NK-92 treated with Interleukin-12 subunit alpha and Interleukin-12 subunit beta, amount 100 ng/mL, for 24 hours (cell line): ENCODE results near the gene NUP54.

ENCODE experiments used
- DNase-seq: peaks from one replicate; lab custom pipeline; 2025; lab: John Stamatoyannopoulos, UW

NUP54 gene

DNA sequence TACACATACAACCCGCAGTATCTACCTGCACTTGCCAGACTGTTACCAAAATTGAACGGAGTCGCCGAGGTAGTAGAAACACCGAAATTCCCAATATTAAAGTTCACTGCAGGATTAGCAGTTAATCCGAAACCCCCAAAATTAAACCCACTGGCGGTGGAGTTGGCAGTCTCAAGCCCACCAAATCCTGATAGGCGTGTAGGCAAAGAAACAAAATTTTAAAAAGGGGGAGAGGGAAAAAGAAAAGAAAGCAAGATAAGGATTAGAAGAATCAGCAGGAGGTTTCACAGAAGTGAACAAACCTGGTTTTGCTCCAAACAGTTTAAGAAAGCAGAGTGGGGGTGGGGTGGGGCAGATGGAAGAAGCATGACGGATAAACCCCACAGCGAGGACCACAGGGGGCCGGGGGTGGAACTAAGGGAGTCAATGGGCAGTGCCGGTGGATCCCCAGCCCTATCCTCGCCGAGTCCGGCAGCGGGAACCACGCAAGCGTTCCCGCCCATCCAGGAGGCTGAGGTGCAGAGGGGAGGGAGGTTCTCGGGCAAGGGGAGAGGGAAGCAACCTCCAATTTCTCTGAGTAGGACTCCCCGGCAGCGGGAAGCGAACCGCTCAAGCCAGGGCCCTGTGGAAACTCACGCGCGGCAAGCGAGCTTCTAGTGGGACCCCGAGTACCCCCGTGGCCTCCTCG is 599 bp downstream of the NUP54 start:
- DNase-seq = peak; percentile 37

DNA sequence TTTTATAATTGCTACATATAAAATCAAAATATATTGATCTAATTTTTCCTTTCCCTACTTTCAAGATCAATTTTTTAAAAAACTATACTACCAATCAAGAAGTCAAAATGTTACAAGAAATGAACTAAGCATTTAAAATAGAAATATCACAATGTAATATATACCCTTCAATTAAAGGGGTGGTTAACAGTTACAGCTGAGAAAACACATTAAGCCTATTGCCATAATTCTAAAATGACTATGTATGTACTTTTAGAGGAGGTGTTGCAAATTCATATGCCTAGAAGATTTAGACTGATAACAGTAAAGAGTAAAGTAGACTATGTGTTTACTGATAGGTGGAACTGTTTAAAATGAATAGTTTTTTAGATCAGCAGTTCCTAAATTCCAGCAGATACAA is 3.7 kb downstream of the NUP54 start:
- no peak for DNase-seq

DNA sequence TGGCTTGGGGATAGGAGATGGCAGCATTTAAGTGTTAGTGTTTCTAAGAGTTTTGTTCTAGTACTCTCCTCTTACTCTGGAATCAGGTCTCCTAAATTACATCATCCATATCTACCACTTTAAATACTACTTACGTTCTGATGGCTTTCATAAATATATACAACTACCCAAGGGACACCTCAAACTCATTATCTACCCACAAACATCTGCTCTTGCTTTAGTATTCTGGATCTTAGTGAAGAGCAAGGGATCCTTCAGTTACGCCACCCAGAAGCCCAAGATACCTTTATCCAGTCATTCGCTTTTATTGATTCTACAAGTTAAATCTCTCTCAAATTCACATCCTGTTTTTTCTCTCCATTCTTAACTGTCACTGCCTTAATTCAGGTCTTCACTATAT is 7.0 kb downstream of the NUP54 start:
- no peak for DNase-seq

DNA sequence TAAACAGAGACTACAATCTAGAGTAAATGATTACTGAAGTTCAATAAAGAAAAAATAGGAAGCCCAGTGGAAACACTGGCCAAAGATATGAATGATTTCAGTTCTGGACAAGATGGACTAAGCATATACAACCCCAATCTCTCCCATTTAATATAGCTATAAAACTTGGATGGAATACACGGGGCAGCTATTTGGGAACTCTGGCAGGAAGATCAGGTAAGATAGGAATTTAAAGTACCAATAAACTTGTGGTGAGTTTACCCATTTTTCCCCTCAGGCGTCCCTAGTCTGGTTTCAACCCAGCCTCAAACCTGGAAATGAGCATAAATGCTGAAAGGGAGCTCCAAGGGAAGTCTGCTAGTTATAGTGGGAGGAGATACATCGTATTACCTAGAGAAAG is 20.4 kb downstream of the NUP54 start:
- DNase-seq = no peak

DNA sequence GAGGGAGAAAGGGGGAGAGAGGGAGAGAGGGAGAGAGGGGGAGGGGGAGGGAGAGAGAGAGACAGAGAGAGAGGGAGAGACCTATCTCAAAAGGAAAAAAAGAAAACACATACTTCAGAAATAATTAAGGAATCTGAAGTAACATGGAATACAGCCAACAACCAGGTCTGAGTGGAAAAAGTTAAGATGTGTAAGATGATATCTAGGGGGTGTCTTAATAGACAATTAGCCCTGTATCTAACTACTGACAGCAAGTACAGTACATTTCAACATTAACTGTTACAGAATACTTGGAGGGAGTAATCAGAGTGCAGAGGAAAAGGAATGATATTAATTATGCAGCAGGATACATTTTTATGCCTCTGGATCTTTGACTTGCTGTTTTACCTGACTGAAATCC is 22.4 kb downstream of the NUP54 start:
- no peak for DNase-seq

DNA sequence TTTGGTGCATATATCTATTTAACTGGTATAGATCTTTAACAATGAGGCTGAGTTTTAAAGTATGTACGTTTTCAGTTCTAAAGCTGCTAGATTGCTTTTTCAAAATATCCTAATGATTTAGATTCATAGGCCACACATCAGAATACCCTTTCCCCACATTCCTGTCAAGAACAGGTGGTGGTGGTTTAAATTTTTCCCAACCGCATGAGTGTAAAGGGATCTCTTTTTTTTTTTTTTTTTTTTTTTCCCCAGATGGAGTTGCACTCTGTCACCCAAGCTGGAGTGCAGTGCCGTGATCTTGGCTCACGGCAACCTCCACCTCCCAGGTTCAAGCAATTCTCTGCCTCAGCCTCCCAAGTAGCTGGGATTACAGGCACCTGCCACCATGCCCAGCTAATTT is 28.0 kb downstream of the NUP54 start:
- DNase-seq = no peak

DNA sequence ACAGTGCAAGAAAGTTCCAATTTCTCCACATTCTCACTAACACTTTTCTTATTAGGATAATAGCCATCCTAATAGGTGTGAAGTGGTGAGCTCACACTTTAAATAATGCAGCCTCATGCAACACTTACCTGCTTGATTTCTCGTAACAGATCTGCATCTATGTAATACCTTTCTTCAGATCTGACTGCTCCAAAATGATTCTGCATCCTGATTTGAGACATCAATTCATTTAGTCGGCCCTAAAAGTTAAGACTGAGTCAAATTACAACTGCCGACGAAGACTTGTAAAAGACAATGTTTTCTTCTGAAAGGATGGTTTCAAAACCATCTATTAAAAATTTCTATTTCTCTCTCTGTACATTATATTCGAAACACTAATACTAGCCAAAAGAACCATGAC is 30.7 kb downstream of the NUP54 start:
- DNase-seq = no peak

DNA sequence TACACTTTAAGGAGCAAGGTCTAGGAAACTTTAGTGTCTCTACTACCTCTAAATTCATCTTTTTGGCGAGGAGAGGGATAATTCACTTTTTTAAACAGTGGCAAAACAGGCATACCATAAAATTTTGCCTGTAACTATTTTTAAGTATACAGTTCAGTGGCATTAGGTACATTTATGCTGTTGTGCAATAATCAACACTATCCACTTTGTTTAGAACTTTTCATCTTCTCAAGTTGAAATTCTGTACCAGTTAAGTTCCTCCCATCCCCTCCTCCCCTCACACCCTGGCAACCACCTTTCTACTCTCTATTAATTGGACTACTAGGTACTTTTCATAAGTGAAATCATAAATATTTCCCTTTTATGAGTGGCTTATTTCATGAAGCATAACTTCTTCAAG is 31.4 kb downstream of the NUP54 start:
- no peak for DNase-seq

DNA sequence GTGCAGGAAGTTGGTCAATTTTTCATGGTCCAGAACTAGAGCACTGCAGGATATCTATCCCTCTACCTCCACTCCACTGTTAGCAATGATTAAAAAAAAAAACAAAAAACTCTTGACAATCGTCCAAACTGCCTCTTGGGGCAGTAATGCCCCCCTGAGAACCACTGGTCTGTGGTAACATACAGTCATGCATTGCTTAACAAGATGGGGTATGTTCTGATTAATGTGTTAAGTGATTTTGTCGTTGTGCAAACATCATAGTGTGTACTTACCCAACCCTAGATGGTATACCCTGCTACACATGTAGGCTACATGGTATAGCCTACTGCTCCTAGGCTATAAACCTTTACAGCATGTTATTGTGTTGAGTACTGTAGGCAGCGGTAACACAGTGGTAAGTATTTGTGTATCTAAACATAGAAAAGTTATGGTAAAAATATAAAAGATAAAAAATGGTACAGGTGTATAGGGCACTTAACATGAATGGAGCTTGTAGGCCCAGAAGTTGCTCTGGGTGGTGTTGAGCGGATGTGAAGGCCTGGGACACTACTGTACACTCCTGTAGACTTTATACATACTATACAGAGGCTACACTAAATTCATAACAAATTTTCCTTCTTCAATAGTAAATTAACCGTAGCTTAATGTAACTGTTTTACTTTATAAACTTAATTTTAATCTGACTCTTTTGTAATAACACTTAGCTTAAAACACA is 39.6 kb downstream of the NUP54 start:
- no peak for DNase-seq

DNA sequence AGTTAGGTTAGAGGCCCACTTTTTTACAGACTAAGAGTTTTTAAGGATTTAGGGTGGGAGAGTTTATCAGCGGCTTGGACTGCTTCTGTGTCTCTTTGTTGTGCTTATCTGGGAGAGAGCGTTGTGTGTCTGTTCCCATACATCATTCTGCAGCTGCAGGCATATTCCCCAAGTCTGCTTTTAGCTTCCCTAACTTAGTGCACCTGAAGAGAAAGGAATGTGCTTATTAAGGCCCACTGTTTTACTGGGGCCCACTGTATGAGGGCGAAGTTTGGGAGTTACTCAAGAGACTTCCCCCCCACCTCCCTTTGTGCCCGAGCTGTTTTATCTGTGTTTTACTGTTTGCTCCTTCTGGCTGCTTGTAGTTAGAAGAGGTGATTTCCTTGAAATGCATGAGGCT is 41.8 kb downstream of the NUP54 start:
- no peak for DNase-seq

DNA sequence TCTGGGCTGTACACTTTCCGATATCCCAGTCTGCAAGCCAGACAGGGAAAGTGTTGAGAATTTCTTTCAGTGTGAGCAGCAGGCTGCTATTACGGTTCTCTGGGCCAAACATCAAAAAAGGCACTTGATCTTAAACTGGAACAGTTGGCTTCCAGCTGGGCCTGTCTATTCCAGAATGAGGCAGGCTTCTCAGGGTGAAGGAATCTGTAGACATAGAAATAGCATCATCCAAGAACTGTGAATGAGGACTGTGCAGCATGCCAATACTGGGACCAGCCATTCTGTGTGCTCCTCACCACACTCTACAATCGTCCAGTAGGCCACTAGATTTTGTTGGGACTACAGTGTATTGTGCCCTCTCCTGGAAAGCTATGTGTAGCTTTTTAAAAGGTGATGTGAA is 42.5 kb downstream of the NUP54 start:
- DNase-seq = no peak

DNA sequence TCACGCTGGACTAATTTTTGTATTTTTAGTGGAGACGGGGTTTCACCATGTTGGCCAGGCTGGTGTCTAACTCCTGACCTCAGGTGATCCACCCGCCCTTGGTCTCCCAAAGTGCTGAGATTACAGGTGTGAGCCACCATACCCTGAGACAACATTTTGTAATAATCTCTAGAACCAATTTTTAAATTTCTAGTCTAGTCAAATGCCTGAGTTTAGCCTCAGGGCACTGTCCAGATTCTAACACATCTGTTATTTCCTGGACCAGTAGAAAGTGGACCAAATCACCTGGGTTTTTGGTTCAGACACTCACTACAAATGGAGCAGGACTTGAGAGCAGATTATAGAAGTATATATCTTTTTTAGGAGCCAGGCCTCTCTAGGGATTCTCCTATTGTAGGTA is 52.1 kb downstream of the NUP54 start:
- DNase-seq = no peak

DNA sequence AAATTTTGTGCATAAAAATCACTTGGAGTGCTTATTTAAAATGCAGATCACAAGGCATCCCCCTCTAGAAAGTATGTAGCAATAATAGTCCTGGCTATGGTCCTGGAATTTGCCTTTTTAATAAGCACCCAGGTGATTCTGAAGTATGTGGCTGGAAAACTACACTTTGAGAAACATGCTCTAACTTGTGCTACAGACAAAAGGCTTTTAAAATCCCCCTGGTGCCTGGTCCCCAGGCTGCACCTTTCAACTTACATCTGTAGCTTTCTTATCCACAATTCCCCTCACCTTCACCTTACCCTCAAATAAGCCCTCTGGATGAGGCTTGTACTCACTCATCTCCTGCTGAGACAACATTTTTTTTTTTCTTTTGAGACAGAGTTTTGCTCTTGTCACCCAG is 52.6 kb downstream of the NUP54 start:
- no peak for DNase-seq

DNA sequence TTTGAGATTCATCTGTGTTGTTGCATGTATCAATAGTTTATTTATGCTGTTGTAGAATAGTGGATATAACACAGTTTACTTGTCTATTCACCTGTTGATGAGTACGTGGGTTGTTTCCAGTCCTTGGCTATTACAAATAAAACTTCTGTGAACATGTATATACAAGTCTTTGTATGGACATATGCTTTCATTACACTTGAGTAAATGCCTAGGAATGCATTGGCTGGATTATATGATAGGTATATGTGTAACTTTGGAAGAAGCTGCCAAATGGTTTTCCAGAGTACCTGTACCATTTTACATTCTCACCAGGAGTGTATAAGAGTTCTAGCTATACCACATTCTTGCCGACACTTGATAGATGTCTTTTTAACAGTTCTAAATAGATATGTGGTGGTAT is 57.1 kb downstream of the NUP54 start:
- no peak for DNase-seq

DNA sequence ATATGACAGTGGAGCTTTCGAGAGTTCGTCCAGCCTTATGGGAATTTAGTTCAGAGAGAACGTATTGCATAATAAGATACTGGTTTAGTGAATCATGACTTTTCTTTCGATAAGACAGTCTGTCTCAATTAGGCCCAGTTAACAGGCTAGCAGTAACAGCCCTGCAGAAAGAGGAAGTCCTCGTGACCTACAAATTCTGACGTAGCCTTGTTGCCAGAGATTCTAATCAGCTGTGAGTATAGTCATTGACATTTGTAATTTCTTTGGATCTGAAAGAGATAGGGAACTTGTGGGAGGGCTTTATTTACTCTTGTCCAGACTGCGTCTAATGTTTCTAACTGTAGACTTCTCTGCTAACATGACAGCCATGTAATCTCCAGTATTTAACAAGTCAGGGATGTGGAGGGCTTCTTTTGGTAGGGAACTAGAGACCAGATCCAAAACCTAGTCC is 57.9 kb downstream of the NUP54 start:
- DNase-seq = no peak

DNA sequence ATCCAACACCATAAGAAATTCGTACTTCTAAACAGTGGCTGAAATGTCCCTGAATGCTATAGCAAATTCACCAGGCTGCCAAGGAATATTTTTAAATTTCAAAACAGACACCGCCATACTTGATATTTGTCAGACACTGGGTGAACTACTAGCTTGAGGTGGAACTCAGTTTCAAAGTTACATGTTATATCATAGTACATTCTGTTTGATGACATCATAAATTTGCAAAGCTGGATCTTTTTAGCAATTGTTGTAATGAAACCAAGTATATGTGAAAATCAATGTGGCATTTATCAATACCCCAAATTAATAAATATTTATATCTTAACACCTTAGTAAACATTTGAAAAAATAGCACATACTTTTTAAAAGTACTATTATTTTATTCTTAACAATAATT is 59.5 kb downstream of the NUP54 start:
- no peak for DNase-seq

DNA sequence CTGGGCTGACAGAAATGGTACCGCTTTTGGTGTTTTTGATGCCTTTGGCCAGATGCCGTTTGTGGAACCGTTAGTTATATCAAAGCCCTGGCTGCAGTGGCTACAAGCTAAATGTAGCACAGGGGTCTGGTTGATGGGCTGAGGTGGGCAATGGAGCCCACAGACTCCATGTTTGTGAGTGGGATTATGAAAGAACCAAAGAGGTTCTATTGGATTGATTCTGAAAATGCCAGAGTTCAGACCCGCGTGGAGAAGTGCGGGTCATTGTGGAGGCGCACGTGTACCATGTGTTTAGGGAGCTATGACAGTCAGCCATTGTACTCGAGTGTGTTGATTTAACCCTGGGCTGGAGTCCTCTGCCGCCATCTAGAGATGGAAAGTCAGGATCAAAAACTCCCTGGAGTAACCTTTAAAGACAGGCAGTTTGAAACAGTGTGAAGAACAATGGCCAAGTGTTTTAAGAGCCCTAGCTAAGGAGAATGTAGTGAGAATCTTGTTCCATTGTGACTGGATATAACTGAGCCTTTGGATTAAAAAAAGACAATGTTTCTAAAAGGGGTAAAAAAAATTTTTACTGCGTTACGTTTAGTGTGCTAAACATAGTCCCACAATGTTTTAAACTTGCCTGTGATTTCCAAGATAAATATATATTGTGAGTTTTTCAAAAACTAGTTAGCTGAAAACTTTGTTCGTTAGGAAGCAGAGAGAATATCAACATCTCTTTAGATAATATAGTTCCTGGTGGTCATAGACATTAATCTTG is 61.0 kb downstream of the NUP54 start:
- no peak for DNase-seq

DNA sequence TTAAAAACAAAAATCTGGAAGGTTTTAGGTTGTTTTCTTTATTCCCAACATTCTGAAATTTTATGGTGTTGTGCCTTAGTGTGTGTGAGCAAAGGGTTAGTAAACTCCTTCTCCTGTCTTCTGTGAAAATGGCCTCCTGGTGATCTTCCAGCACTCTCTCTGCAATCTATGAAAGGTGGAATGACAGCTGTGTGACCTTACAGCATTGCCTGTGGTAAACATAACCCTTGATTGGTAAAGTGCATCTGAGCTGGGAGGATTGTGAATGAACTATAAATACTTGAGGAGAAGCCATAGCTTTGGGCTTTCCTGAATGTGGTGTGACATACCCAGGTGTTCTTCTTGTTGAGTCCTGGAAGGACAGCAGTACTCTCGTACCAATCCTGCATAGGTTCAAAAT is 63.7 kb downstream of the NUP54 start:
- no peak for DNase-seq

DNA sequence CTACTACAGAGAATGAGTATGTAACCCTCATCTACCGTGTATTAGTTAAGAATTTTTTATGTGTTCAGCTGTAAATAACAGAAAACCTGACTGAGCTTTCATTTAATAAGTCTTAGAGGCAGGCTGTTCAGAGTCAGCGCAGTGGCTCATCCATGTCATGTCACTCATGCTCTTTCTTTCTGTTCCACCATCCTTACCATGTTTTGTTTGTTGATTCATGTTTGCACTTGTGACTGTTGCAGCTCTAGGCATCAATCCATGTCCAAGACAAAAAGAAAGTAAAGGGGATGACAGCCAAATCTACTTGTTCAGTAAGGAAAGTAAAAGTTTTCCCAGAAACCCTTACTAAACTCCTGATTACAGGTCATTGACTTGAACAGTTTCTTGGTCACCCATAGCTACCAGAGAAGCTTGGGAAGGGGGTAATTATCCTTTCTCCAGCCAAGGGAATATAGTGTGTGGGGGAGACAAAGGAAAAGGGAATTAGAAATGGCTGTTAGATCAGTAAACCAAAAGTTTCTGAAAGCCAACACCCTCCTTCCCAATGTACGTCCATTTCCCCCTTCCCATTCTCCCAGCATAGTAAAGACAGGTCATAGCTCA is 64.7 kb downstream of the NUP54 start:
- no peak for DNase-seq

DNA sequence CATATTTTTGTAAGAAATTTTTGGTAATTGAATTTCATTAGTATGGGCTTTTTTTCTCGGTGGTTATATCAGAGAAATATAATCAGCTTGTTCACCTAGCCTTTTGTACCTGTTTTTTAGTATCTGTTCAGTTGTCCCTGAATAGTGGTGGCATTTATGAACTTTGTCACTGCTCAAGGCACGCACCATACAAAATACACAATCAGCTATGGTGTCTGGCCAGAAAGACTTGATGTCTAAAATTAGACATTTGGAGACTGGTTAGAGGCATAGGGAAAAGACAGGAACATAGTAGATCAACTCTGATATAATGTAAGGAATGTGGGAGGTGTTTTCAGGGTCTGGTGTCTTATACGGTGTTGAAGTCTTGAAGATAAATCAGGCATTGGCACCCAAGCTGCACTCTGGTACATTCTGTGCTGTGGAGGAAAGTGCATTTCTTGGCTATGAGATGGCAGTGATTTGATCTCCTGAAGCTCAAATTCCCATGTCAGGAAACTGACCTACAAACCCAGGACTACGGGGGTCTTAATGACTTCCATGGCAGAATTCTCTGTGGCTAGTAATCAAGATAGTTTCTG is 70.1 kb downstream of the NUP54 start:
- DNase-seq = no peak

DNA sequence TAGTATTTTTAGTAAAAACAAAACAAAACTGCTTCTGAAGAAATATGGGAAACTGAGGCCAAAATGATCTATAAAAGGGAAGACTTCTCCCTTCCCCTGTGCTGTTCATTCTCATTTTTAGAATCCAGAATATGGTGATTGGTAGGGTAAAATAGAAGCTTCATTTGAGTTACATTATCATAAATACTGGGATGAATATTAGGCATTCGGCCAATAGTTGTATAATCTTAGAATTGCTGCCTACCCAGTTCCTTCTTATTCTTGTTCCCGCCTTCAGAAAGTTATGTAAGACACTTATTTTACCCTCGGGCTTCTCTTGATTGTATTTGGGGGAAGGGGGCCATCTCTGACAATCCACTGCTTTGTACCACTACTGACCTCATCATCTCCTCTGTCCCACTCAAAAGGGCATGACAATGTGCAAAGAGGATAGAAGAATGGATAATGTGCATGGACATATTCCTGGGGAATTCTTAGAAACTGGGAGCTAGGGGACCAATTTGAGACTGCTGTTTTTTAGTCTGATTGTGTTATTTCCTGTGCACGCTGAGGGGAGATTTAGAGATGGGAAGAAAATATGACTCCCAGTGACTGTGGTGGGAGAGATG is 73.1 kb downstream of the NUP54 start:
- DNase-seq = no peak

DNA sequence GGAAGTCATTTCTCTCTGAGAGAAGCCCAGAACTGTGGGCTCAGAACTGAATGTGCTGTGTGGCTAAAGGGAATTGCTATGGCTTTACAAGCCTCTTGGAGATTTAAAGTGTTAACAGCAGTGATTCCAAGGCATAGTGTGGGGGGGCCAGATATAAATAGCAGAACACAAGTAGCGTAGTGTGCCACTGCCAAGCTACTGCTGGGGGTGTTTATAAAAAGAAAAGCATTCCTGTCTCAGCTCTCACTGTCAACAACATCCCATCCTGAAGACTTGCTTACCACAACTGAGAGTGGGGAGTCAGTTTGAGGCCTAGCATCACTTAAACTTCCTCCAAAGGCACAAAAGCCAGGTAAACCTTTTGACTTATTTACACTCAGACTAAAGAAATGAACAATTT is 73.7 kb downstream of the NUP54 start, which contains the start of gene ART3:
ART3 (plus strand) TSS at position 242 of the 400 bp plus-strand sequence. CDS start 1,181 bp downstream, outside the sequence.
- no peak for DNase-seq
